Tibial nerve (tissue), 4 donors: ENCODE data around the gene CRYL1. TPM values are rescaled to one million over a fixed set of nuclear protein-coding genes. Genes with fewer than 3 reads are reported as not detected.

Experiments used
- DNase-seq, 2 donors: peaks; one replicate each; pipeline ENCODE4 v3.0.0-alpha.2; 2019; ENCODE audit warnings: low spot score in 2 of 2
- H3K27ac ChIP-seq, 4 donors: fragments of 200-600 bp; sonication (generic) in 3 of 4; one replicate each; pipeline ENCODE4 v1.5.1; 2017 to 2019; ENCODE audit warnings: mild to moderate bottlenecking in 1 of 4
- H3K27me3 ChIP-seq, 2 donors: fragments of 200-600 bp; sonication (generic) in 1 of 2; one replicate each; pipeline versions ENCODE4 v1.5.1 to v1.6.0; 2017 to 2019
- H3K36me3 ChIP-seq, 3 donors: fragments of 200-600 bp; sonication (generic); one replicate each; pipeline ENCODE4 v1.5.1; 2018 to 2019
- H3K4me1 ChIP-seq, 4 donors: fragments of 200-600 bp; sonication (generic) in 3 of 4; one replicate each; pipeline ENCODE4 v1.5.1; 2017 to 2019
- H3K4me3 ChIP-seq, 4 donors: fragments of 200-600 bp; sonication (generic) in 3 of 4; one replicate each; pipeline ENCODE4 v1.5.1; 2017 to 2019; ENCODE audit warnings: mild to moderate bottlenecking in 1 of 4, moderate library complexity in 1 of 4
- H3K9me3 ChIP-seq, 4 donors: fragments of 200-600 bp; sonication (generic) in 3 of 4; one replicate each; pipeline ENCODE4 v1.5.1; 2017 to 2019
- CTCF ChIP-seq, 5 experiments: fragments of 200-600 bp in 3 of 5; fragments of 450-650 bp in 2 of 5; sonication (generic) in 3 of 5; IDR thresholded peaks; one replicate each; pipeline ENCODE4 v1.5.1; 2016 to 2019; ENCODE audit warnings: antibody characterized with exemption in 5 of 5, mild to moderate bottlenecking in 3 of 5, moderate library complexity in 2 of 5
- EP300 ChIP-seq, 2 donors: sonication (generic); formaldehyde crosslinking; IDR thresholded peaks; one replicate each; pipeline ENCODE4 v1.6.1; 2017; ENCODE audit warnings: antibody characterized with exemption in 2 of 2, mild to moderate bottlenecking in 1 of 2
- POLR2A ChIP-seq, 2 donors: fragments of 450-650 bp; IDR thresholded peaks; one replicate each; pipeline ENCODE4 v1.6.1; 2017; ENCODE audit warnings: antibody characterized with exemption in 2 of 2, mild to moderate bottlenecking in 2 of 2, moderate library complexity in 2 of 2
- WGBS, 2 donors: methylation state at CpG; one replicate each; pipeline ENCODE4 v1.1.5; 2018; 5-methylcytosine and 5-hydroxymethylcytosine counted together
- total RNA-seq, 4 donors: library from RNA; depleted of rRNA; stranded (reverse); fragments of >200 nt; gene quantifications; one replicate each; pipeline ENCODE4 v1.1.0, GENCODE V29; 2016

CRYL1 gene
- total RNA-seq, 4 donors from 2014 or later = 33.9 to 60.5 (median 49.5) TPM

GRCh38 chr13:20381401-20381800 is 144.3 kb downstream of the CRYL1 start:
- Histone ChIP-seq H3K27ac (no peak overlapping the region), H3K9me3 (no peaks in the 10 kb centered on the region), H3K27me3 (no peaks in the 10 kb centered on the region), H3K4me3 (no peak overlapping the region), H3K4me1 (peaks cover 0 to 7% (median 0%) of the 10 kb centered on the region in 4 donors), H3K36me3 (no peaks in the 10 kb centered on the region)
- DNase-seq = no peak
- TF ChIP-seq POLR2A (IDR thresholded peaks at IDR 0.05) (no peak), EP300 (IDR thresholded peaks at IDR 0.05) (no peak), CTCF (IDR thresholded peaks at IDR 0.05) (no peak)
- 75 to 80% methylated on average over 3 of the region's 3 CpGs for WGBS, 2 donors

GRCh38 chr13:20378721-20379120 is 146.9 kb downstream of the CRYL1 start:
- no peaks in the 10 kb centered on the region for H3K27me3 ChIP-seq
- no peak overlapping the region for H3K27ac ChIP-seq
- H3K36me3 ChIP-seq = no peaks in the 10 kb centered on the region
- 71 to 78% methylated on average over 4 to 6 of the region's 6 CpGs for WGBS, 2 donors
- H3K4me3 ChIP-seq = no peak overlapping the region
- peaks cover 0 to 7% (median 0%) of the 10 kb centered on the region in 4 donors for H3K4me1 ChIP-seq
- H3K9me3 ChIP-seq = no peaks in the 10 kb centered on the region
- no peak for DNase-seq
- TF ChIP-seq POLR2A (IDR thresholded peaks at IDR 0.05) (no peak), CTCF (IDR thresholded peaks at IDR 0.05) (no peak), EP300 (IDR thresholded peaks at IDR 0.05) (no peak)

- TF ChIP-seq CTCF (IDR thresholded peaks at IDR 0.05) (no peak), EP300 (IDR thresholded peaks at IDR 0.05) (no peak), POLR2A (IDR thresholded peaks at IDR 0.05) (no peak)
- WGBS, 2 donors = 66 to 80% methylated on average over 6 of the region's 6 CpGs
- H3K9me3 ChIP-seq = no peaks in the 10 kb centered on the region
- H3K36me3 ChIP-seq = no peaks in the 10 kb centered on the region
- H3K4me3 ChIP-seq = no peak overlapping the region
- no peaks in the 10 kb centered on the region for H3K27me3 ChIP-seq
- no peaks in the 10 kb centered on the region for H3K4me1 ChIP-seq
- no peak for DNase-seq
- H3K27ac ChIP-seq = no peak overlapping the region
These were observed 147.9 kb downstream of the CRYL1 start for GRCh38 chr13:20377720-20378119.

GRCh38 chr13:20375871-20376270 is 149.8 kb downstream of the CRYL1 start:
- Histone ChIP-seq H3K27me3 (no peaks in the 10 kb centered on the region), H3K36me3 (no peaks in the 10 kb centered on the region), H3K4me1 (no peaks in the 10 kb centered on the region), H3K9me3 (no peaks in the 10 kb centered on the region), H3K4me3 (no peak overlapping the region), H3K27ac (no peak overlapping the region)
- DNase-seq = no peak
- WGBS, 2 donors = 87 to 95% methylated on average over 6 of the region's 6 CpGs
- TF ChIP-seq POLR2A (IDR thresholded peaks at IDR 0.05) = no peak
- TF ChIP-seq EP300 (IDR thresholded peaks at IDR 0.05) = no peak
- TF ChIP-seq CTCF (IDR thresholded peaks at IDR 0.05) = no peak

GRCh38 chr13:20373861-20374260 is 151.8 kb downstream of the CRYL1 start:
- DNase-seq = no peak

More at GRCh38 chr13:20373861-20374260, 151.8 kb downstream of the CRYL1 start:
- TF ChIP-seq CTCF (IDR thresholded peaks at IDR 0.05) (no peak), POLR2A (IDR thresholded peaks at IDR 0.05) (no peak), EP300 (IDR thresholded peaks at IDR 0.05) (no peak)
- H3K4me1 ChIP-seq = no peaks in the 10 kb centered on the region
- no peaks in the 10 kb centered on the region for H3K9me3 ChIP-seq
- no peak overlapping the region for H3K4me3 ChIP-seq
- no peaks in the 10 kb centered on the region for H3K36me3 ChIP-seq
- H3K27me3 ChIP-seq = no peaks in the 10 kb centered on the region
- H3K27ac ChIP-seq = no peak overlapping the region
